ENCODE measurements around the gene SLC6A20.

DNA sequence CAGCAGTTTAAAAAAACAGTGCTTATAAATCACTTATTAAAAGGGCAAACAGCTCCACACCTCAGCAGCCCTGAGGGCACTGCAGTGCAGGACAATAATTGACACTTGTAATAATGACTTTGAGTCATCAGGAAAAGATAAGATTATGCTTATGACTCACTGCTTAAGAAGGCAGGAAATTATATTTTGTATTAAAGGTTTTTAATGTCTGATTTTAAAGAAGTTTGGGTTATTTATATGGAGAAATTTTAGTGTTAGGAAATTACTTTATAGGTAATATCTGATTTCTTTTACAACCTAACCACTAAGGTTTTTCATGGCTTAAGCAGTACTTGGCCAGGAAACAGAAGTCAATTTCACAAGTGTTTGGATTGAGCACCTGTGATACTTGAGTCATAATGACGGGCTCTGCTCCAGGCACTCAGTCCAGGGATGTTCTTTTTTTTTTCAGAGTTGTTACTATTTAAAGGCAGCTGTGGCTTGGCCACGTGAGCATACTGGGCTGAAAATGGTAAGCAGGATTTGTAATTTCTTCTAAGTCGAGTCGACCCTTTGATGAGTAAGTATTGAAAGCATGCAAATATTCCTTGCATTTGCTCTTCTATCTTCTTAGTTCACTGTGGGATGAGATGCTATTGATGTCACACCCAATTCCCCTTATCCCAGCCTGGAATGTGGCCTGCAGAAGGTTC, 21.6 kb upstream of the SLC6A20 start:
- TF ChIP-seq ZNF530 (CRISPR knock-in tag; IDR thresholded peaks at IDR 0.05; ENCODE audit: low read depth) (no peak), HMGXB3 (CRISPR knock-in tag; IDR thresholded peaks at IDR 0.05; ENCODE audit: borderline replicate concordance) (no peak), ZMAT3 (CRISPR knock-in tag; conservative IDR thresholded peaks at IDR 0.05) (no peak), MED1 (CRISPR knock-in tag; IDR thresholded peaks at IDR 0.05) (no peak), JUND (CRISPR knock-in tag; IDR thresholded peaks at IDR 0.05) (no peak), ZNF292 (CRISPR knock-in tag; IDR thresholded peaks at IDR 0.05; ENCODE audit: borderline replicate concordance, low read depth) (no peak), HDAC1 (CRISPR knock-in tag; IDR thresholded peaks at IDR 0.05) (no peak), KLF16 (CRISPR knock-in tag; IDR thresholded peaks at IDR 0.05) (no peak), KDM5B (CRISPR knock-in tag; IDR thresholded peaks at IDR 0.05; ENCODE audit: borderline replicate concordance) (no peak), KLF13 (CRISPR knock-in tag; IDR thresholded peaks at IDR 0.05) (no peak), TBL1XR1 (IDR thresholded peaks at IDR 0.05; ENCODE audit: borderline replicate concordance, low read length, partially characterized antibody) (no peak), POLR2A (IDR thresholded peaks at IDR 0.05; ENCODE audit: insufficient read depth in 1 of 2, low read depth in 2 of 2, low read length in 2 of 2) (no peak), CAMTA2 (CRISPR knock-in tag; IDR thresholded peaks at IDR 0.05; ENCODE audit: borderline replicate concordance) (no peak)
- TF ChIP-seq, protein P1, sequence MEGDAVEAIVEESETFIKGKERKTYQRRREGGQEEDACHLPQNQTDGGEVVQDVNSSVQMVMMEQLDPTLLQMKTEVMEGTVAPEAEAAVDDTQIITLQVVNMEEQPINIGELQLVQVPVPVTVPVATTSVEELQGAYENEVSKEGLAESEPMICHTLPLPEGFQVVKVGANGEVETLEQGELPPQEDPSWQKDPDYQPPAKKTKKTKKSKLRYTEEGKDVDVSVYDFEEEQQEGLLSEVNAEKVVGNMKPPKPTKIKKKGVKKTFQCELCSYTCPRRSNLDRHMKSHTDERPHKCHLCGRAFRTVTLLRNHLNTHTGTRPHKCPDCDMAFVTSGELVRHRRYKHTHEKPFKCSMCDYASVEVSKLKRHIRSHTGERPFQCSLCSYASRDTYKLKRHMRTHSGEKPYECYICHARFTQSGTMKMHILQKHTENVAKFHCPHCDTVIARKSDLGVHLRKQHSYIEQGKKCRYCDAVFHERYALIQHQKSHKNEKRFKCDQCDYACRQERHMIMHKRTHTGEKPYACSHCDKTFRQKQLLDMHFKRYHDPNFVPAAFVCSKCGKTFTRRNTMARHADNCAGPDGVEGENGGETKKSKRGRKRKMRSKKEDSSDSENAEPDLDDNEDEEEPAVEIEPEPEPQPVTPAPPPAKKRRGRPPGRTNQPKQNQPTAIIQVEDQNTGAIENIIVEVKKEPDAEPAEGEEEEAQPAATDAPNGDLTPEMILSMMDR (CRISPR knock-in tag; IDR thresholded peaks at IDR 0.05), result no peak
